ENCODE measurements around the gene ATP9B.

DNA sequence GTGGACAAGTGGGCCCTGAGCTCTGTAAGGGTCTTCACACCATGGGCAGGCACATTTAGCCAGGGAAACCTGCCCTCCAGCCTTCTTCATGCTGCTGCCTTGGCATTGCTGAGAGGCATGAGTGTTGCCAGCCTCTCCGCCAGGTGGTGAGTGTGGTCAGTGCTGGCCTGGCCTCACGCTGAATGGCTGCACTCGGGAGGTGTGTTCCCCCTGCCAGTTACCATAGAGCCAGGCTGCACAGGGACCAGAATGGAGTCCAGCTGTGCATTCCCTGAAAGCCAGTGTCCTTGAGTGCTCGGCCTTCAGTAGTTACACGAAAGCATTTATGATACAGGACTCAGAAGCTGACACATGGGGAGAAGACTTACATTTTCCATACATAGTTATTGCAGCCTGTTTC is 139.7 kb downstream of the ATP9B start:
- TF ChIP-seq, protein P1, sequence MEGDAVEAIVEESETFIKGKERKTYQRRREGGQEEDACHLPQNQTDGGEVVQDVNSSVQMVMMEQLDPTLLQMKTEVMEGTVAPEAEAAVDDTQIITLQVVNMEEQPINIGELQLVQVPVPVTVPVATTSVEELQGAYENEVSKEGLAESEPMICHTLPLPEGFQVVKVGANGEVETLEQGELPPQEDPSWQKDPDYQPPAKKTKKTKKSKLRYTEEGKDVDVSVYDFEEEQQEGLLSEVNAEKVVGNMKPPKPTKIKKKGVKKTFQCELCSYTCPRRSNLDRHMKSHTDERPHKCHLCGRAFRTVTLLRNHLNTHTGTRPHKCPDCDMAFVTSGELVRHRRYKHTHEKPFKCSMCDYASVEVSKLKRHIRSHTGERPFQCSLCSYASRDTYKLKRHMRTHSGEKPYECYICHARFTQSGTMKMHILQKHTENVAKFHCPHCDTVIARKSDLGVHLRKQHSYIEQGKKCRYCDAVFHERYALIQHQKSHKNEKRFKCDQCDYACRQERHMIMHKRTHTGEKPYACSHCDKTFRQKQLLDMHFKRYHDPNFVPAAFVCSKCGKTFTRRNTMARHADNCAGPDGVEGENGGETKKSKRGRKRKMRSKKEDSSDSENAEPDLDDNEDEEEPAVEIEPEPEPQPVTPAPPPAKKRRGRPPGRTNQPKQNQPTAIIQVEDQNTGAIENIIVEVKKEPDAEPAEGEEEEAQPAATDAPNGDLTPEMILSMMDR (conservative IDR thresholded peaks at IDR 0.05; ENCODE audit: low read depth, low read length), result no peak
- TF ChIP-seq EZH2 (IDR thresholded peaks at IDR 0.05; ENCODE audit: low read length, unreplicated experiment), result no peak

All from PC-3 (cell line).